GM12878 (cell line): ENCODE results near the gene FOXP1.

Experiments used
- BCL11A ChIP-seq: IDR thresholded peaks from 2 replicates; pipeline ENCODE4 v1.6.1; 2011; ENCODE audit warnings: low read depth, low read length
- CREB1 ChIP-seq: IDR thresholded peaks from 2 replicates; pipeline ENCODE4 v1.6.1; 2012; ENCODE audit warnings: low read depth, mild to moderate bottlenecking, inconsistent platforms
- EP300 ChIP-seq, 2 experiments: fragments of 150-350 bp in 1 of 2; IDR thresholded peaks; 2 replicates each; pipeline ENCODE4 v1.6.1; 2011 to 2012; ENCODE audit warnings: low read depth in 2 of 2, low read length in 2 of 2, borderline replicate concordance in 1 of 2, improper control_type of control experiment in 1 of 2, inconsistent platforms in 1 of 2; ENCODE audit not compliant: control insufficient read depth in 1 of 2
- FOXM1 ChIP-seq: IDR thresholded peaks from 2 replicates; pipeline ENCODE4 v1.6.1; 2012; ENCODE audit warnings: low read depth, mild to moderate bottlenecking, inconsistent platforms, low read length, moderate library complexity
- KDM1A ChIP-seq: fragments of 200-600 bp; sonication (generic); IDR thresholded peaks from 2 replicates; pipeline ENCODE4 v1.6.1; 2016; ENCODE audit warnings: borderline replicate concordance
- SMC3 ChIP-seq: IDR thresholded peaks from 2 replicates; pipeline ENCODE4 v1.6.1; 2011; ENCODE audit warnings: low read length, improper control_type of control experiment, borderline replicate concordance
- SP1 ChIP-seq: IDR thresholded peaks from one replicate; pipeline ENCODE4 v1.6.1; 2011; ENCODE audit warnings: low read depth, low read length
- SREBF1 ChIP-seq: IDR thresholded peaks from 2 replicates; pipeline ENCODE4 v1.6.1; 2012; ENCODE audit warnings: mild to moderate bottlenecking, low read length
- SRF ChIP-seq, 2 experiments: IDR thresholded peaks; 2 replicates each; pipeline ENCODE4 v1.6.1; 2011; ENCODE audit warnings: low read depth in 2 of 2, low read length in 2 of 2, mild to moderate bottlenecking in 1 of 2, moderate library complexity in 1 of 2
- TAF1 ChIP-seq: IDR thresholded peaks from 2 replicates; pipeline ENCODE4 v1.6.1; 2011; ENCODE audit warnings: mild to moderate bottlenecking, low read depth, low read length, borderline replicate concordance
- TF ChIP-seq, protein P1 (sequence below), 3 experiments: IDR thresholded peaks in 2 of 3; conservative IDR thresholded peaks in 1 of 3; 2 replicates each; pipeline ENCODE4 v1.5.1; 2011; ENCODE audit warnings: low read depth in 3 of 3, low read length in 3 of 3, mild to moderate bottlenecking in 3 of 3, control low read depth in 2 of 3, moderate library complexity in 2 of 3, inconsistent platforms in 1 of 3, mixed read lengths in 1 of 3; ENCODE audit not compliant: control insufficient read depth in 2 of 3, insufficient read depth in 1 of 3; ENCODE audit errors: extremely low read depth in 1 of 3
- TF ChIP-seq, protein P2 (sequence below): IDR thresholded peaks from 2 replicates; pipeline ENCODE4 v1.6.1; 2011; ENCODE audit warnings: mild to moderate bottlenecking, low read depth, low read length, moderate library complexity; ENCODE audit not compliant: insufficient replicate concordance

DNA sequence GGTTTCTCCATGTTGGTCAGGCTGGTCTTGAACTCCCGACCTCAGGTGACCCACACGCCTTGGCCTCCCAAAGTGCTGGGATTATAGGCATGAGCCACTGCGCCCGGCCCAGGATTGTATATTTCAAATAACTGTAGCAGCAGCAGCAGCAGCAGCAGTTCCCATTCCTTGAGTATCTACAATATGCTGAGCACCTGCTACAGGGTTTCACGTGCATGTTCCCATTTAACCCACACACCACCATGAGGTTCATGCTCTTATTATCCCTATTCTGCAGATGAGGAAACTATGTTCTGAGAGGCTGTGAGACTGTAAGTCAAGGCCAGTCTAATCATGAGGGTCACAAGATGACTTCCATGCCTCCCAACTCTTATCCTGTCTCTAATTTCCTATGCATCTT is 30.9 kb upstream of the FOXP1 start:
- TF ChIP-seq SP1 (no peak), TAF1 (no peak), CREB1 (no peak), EP300 (IDR thresholded peaks at IDR 0.05; ENCODE audit: borderline replicate concordance in 1 of 2, control insufficient read depth in 1 of 2, low read depth in 2 of 2, low read length in 2 of 2) (no peak), SRF (IDR thresholded peaks at IDR 0.05; ENCODE audit: low read depth in 2 of 2, low read length in 2 of 2) (no peak), KDM1A (no peak), SREBF1 (no peak), BCL11A (no peak), FOXM1 (no peak), SMC3 (no peak)
- TF ChIP-seq, protein P1, sequence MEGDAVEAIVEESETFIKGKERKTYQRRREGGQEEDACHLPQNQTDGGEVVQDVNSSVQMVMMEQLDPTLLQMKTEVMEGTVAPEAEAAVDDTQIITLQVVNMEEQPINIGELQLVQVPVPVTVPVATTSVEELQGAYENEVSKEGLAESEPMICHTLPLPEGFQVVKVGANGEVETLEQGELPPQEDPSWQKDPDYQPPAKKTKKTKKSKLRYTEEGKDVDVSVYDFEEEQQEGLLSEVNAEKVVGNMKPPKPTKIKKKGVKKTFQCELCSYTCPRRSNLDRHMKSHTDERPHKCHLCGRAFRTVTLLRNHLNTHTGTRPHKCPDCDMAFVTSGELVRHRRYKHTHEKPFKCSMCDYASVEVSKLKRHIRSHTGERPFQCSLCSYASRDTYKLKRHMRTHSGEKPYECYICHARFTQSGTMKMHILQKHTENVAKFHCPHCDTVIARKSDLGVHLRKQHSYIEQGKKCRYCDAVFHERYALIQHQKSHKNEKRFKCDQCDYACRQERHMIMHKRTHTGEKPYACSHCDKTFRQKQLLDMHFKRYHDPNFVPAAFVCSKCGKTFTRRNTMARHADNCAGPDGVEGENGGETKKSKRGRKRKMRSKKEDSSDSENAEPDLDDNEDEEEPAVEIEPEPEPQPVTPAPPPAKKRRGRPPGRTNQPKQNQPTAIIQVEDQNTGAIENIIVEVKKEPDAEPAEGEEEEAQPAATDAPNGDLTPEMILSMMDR (IDR thresholded peaks at IDR 0.05 in 2 of 3, conservative IDR thresholded peaks at IDR 0.05 in 1 of 3; ENCODE audit: control insufficient read depth in 2 of 3, extremely low read depth in 1 of 3, insufficient read depth in 1 of 3, low read depth in 3 of 3, low read length in 3 of 3), result no peak
- TF ChIP-seq, protein P2, sequence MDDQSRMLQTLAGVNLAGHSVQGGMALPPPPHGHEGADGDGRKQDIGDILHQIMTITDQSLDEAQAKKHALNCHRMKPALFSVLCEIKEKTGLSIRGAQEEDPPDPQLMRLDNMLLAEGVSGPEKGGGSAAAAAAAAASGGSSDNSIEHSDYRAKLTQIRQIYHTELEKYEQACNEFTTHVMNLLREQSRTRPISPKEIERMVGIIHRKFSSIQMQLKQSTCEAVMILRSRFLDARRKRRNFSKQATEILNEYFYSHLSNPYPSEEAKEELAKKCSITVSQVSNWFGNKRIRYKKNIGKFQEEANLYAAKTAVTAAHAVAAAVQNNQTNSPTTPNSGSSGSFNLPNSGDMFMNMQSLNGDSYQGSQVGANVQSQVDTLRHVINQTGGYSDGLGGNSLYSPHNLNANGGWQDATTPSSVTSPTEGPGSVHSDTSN, result no peak
